ENCODE data around the gene MFSD11.
"Not testable (repeated sequence)": the region's sequence is repeated elsewhere in the genome, so short reads cannot be mapped to it uniquely, and the experiment has no call there.

Gene MFSD11

DNA sequence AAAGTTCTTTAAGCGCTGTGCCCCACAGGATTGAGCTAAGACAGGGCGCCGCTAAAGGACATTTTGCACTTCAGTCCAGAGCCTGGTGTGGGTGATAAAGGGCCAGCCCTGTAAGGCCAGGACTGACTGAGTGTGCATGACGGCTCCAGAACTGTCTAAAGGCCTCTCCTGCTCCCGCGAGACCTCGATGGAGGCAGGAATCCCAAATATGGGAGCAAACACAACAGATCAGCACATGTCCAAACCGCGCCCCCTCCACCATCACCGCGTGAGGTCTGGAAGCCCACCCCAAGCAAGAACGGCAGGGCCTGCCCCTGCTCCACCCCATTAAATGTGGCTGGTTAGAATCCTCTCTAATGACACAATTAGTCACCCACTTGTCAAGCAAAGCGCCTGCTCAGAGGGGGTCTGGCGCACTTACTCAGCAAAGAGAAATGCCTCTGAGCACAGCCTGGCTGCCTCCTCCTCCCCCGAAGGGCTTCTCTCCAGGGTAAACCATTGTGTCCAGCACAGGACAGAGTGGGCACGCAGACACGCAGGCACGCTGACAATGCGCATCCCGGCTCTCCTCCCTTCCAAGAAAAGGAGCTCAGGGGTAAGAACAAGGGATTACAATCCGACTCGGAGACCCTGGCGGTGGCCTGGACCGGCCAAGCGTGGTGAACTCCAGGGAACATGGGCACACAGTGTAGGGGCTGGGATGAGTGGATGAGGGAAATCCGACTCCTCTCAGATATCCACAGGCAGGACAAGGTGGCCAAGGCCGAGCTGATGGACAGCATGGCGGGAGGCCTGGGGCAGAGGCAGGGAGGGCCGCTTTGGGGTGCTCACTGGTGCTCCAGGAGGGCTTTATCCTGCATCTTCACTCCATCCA lies 28.6 kb upstream of the MFSD11 start:
- DNase-seq: no peak

DNA sequence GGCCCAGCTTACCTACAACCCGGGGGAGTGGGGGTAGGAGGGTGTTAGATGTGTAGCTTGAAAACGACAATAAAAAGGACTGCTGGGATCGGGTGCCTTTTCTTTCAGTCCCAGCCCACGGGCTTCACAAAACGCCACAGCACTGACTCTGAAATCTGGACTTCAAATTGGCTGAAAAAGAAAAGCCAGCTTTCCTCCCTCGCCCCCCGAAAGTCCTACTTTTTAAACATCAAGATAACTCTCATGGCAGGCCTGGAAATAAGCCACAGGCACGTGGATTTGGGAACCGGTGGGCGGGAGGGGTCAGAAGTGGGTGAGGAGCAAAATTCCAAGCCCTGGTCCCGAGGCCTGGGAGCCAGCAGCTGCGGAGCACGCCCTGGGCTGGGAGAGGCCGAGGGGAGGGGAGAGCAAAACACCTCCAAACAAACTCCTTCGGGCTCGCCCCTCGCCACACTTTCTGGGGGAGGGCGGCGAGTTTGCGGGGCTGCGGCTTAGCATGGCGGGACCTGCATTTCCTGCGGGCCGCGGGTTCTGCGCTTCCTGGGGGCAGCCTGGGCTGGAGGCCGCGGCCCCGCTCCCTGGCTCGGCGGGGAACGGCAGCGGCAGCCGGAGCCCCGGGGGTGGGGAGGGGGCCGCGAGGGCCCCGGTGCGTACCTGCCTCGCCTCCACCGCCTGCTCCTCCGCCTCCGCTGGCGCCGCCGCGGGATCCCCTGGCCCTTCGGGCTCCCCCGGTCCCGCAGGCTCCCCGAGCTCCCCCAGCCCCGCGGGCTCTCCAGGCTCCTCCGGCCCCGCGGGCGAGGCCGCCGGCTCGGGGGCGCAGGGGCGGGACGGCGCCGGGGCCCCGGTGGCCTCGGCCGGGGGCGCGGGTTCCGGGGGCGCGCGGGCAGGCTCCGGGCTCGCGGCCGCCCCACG lies 27.7 kb upstream of the MFSD11 start:
- not testable (repeated sequence) for DNase-seq

DNA sequence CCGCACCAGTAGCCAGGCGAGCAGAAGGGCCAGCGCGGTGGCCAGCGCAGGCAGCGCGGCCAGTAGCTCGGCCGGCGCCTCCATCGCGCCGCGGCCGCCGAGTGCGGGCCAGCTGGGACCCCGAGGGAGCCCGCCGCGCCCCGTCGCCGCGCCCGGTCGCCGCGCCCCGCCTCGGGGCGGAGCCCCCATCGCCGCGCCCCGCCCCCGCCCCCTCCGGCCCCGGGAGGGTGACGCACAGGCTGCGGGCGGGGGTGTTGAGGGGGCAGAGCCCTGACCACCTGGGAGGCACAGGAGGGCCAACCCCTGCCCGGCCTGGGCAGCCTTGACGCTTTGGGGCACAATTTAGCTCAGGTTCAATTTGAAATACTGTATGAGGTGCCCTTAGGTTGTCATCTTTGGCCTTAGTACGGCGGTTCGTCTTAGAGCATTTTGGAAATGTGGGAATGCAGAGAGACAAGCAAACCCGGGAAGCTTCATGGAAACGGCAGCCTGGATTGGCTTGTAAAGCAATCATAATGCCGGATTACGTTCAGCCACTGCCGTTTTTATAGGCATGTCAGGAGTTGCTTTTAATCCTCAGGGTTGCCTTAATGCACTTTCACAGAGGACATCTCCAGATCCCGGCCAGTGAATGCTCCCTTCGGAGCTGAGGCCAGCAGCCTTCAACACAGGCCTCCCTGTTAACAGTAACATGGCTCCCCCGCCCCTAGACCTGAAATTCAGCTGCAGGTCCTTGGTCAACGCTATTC lies 26.9 kb upstream of the MFSD11 start, which contains the start of gene MXRA7:
MXRA7 (minus strand) TSS at position 103 of the 749 bp plus-strand sequence; CDS start at position 84, 19 bp downstream.
- DNase-seq: peak; percentile 41

DNA sequence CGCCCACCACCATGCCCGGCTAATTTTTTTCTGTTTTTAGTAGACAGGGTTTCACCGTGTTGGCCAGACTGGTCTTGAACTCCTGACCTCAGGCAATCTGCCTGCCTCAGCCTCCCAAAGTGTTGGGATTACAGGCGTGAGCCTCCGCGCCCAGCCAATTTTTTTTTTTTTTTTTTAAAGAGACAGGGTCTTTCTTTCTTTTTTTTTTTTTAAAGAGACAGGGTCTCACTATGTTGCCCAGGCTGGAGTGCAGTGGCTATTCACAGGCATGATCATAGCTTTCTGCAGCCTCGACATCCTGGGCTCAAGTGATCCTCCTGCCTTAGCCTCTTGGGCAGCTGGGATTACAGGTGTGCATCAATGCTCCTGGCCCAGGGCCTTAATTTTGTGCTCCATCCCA lies 25.6 kb upstream of the MFSD11 start:
- DNase-seq: not testable (repeated sequence)

DNA sequence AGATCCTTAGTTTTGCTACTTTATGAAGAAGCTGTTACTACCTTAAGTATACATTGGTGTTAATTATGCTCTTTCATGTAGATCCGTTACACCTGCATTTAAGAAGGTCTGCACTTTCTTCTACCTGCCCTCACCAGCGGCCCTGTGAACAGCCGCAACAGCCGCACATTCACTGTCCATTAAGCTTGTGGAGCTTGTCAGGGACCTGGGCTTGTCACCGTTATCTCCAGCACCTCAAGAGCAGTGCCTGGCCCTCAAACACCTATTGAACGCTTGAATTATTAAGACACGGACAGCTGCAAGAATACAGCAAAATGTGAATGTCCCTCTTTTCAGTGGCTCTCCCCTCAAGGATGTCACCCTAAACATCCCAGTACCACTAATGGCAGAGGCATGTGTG lies 24.2 kb upstream of the MFSD11 start:
- DNase-seq: no peak

DNA sequence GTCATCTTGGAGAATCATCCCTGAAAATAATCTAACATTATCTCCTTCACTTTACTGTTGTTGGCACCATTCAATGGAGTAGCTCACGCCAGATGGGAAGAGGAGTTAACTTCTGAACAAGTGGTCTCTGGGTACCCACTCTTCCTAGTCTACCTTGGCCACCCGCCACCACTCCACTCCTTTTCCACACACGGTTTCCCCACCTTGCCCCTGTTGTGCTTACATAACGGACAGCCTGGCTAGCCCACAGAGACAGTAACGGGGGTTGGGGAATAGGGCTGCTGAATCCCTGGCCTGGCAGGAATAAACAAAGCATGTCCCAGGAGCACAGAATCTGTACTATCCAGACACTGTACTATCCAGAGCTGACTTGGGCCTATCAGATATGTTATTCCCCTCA lies 23.6 kb upstream of the MFSD11 start:
- DNase-seq: no peak

DNA sequence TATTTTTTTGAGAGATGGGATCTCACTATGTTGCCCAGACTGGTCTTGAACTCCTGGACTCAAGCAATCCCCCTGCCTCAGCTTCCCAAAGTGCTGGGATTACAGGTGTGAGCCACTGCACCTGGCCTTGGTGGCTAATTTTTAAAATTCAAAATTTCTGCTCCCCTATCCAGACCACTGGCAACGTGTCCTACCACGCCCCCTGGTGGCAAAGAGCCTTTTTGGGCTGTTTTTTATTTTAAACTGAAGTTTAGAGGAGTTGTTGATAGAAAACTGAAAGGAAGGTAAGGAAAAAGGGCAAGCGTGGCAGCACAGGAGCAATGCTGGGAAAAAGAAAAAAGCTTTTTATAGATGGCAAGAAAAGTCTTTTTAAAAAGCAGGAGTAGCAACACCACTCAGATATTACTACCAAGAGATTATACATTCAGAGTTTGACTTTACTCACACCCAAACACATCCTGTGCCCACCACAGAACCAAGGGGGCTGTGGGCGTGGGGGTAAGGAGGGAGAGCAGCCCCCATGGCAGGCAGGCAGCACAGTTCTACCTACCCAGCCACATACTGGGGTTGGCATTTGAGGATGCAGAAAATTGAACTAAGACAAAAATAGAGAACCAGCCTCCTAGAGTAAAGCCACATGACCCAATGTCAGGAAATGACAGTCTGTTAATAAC lies 23.0 kb upstream of the MFSD11 start:
- peak; percentile 56 for DNase-seq

DNA sequence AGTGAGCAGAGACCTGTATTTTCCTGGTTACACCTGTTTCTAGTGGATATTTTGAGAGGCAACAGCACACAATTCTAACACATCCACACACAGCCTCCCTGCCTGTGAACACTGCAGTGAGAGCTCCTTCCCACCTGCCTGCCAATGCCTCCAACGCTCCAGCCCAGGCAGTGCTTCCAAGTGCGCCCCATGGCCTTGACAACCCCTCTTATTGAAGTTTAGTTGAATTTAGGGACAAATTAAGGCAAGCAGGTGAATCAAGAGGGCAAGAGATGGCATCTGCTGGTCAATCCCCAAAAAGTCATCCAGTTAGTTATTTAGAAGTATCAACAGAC lies 22.5 kb upstream of the MFSD11 start:
- no peak for DNase-seq

DNA sequence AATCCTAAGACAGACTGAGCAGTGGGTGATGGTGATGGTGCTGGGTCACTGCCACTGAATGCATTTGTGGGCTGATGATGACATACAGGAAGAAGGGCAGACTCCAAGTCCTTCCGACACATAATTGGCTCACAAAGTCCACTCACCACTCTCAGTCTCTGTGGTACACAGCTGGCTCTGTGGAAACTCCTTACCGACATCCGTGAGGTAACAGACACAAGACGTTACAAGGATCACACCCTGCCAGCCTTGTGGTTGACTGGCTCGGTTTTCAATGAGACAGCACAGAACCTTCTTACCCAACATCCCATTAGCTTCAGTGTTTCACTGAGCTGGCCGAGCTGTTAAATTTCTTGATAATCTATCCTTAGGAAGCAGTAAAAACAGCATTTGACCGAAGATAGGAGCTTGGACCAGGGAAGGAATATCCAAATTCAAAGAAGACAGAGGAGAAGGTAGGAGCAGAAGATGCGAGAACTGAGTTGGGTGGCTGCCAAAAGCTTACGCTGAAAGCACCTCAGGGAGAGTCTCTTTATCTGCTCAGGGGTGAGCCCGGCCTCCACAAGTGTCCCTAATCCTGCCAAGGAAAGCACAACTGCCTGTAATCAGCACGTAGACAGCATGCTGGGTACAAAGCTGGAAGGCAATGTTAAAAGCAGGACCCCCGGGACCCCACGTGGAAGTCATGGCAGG lies 21.6 kb upstream of the MFSD11 start:
- DNase-seq: no peak

DNA sequence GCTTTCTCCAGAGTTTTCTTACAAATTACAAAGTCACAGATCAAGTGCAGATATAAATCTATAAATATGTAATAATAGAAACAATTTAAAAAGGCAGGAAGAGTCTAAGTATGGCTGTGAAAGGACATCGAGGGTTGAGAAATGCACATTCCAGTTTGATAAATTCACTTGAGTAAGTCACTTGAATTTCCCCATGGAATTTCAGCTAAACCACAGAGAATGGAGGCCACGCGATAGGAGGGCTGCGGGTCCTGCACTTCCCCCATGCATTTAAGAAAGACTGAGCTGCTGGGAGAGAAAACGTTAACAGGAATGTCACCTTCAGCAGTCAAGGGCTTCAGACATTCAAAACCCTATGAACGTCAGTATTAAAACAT lies 21.1 kb upstream of the MFSD11 start:
- DNase-seq: no peak

DNA sequence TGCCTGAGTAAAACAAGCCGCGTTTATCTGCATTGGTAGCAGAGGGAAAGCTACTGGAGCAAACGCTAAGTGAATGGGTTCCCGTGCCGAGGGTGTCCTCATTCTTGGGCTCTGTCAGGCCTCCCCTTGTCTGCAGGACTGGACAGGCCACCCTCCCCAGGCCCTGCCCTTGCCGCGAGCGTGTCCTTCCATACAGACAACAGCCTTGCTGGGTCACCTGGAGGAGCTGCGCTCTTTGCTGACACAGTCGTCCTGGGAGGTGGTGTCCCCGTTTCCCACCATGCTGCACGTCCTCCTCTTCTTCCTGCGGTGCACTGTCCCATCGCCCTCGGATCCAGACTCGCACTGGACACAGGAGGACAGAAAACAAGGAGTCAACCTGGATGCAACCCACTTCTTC lies 19.4 kb upstream of the MFSD11 start:
- DNase-seq: no peak

DNA sequence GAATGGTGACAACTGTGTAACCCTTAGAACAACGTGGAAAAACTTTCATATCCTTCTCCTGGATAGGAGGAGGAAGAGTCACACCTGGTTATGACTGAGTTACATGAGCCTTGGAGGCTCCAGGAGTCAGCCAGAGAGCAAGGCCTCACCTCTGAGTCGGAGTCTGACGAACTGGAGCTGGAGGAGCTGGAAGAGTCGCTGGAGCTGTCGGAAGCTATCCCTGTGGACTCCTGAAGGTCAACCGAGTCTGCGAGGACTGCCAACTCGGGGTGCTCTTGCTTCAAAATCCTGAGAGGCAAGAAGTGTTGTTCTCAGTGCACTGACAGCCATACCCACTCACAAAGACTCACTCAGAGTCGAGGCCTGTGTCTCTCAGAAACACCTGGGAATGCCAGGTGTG lies 17.7 kb upstream of the MFSD11 start:
- no peak for DNase-seq

DNA sequence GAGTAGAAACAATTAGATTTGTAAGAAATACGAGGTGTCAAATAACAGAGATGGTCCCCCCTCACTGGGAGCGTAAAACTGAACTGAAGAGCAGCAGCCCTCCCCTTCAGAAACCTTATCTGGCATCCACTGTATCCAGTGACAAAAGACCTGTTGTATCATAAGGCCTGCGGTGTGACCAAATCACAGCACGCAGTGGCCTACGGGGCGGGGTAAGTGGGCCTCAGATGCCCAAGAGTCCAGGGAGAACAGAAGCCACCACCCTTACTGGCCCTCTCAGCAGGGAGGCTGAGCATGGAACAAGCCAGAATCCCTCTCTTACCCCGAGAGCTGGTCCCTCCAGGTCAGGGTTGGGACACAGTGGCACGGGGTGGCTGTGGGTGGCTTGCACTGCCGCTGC lies 17.0 kb upstream of the MFSD11 start:
- DNase-seq: no peak

DNA sequence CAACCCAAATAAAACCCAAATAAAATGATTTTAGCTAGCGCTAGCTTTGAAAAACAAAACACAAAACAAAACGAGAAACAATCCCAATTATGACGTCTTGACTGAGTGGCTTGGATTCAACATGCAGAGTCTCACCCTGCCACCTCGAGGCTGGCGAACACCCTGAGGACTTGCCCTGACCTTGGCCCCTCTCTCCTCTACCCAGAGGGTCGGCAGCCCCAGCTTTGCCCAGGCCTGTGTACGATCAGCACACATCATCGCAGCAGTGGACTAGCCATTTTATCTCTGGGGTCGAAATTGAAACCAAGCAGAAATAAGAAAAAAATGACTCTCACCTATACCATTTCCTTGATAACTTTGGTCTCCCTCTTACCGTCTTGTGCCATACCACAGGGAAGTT lies 16.5 kb upstream of the MFSD11 start:
- no peak for DNase-seq

DNA sequence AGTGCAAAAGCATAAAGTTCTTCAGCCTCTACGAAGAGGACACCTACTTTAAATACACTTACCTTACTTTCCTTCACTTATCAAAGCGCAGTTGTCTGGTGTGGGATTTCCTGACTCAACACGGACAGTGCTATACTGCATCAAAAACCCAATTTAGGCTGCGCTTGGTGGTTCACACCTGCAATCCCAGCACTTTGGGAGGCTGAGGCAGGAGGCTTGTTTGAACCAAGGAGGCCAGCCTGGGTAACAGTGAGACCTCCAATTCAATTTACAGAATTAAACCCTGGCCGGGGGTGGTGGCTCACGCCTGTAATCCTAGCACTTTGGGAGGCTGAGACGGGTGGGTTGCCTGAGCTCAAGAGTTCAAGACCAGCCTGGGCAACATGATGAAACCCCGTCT lies 15.6 kb upstream of the MFSD11 start:
- no peak for DNase-seq

DNA sequence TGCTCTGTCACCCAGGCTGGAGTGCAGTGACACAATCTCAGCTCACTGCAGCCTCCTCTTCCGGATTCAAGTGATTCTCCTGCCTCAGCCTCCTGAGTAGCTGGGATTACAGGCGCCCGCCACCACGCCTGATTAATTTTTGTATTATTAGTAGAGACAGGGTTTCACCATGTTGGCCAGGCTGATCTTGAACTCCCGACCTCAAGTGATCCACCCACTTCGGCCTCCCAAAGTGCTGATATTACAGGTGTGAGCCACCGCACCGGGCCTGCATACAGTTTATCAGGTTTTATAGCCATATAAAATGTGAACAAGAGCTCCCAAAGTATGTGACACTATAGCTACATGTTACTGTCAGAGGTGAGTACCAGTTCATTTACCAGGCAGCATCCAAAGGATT lies 14.9 kb upstream of the MFSD11 start:
- DNase-seq: not testable (repeated sequence)

DNA sequence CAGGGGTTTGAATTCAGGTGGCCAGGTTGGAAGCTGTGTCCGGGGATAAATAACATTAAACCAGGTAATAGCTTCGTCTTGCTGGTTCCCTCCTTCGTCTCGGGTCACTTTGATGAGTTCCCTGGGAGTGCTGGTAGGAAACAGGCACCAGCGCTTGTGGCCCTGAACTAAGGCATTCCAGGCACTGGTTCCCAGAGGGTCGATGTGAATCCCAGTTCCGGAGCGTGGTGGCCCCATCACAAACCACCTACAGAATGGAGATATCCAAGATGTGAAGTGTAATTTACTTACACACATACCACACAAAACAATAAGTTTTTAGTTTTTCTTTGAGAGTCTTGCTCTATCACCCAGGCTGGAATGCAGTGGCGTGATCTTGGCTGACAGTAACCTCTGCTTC lies 14.1 kb upstream of the MFSD11 start:
- DNase-seq: no peak

DNA sequence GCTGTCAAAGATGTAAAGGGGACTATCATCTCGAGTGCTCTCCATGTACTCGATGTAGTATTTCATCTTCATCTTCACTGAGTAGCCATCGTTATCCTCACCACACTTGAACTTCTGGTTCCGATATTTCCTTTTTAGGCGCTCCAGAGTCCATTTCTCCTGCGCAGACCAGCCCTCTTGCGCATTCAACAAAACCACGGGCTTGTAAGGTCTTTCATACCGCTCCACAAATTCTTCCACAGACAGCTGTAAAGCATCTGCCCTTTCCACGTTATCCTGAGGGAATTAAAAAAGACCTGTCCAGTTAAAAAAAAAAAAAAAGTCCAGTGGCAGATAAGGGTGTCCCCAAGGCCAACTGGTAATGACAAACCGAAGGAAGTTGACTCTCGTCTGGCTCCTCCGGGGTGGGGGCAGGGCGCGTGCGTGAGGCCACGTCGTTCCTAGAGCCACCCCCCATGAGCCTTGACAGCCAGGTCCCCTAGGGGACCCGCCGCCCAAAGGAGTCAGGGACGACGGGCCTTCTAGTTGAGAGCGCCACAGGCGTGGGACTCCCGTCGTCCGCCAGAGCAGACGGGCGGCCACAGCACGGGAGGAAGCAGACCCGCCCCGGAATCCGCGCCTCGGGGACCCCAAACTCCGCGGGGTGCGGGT lies 12.2 kb upstream of the MFSD11 start:
- DNase-seq: peak; percentile 56

DNA sequence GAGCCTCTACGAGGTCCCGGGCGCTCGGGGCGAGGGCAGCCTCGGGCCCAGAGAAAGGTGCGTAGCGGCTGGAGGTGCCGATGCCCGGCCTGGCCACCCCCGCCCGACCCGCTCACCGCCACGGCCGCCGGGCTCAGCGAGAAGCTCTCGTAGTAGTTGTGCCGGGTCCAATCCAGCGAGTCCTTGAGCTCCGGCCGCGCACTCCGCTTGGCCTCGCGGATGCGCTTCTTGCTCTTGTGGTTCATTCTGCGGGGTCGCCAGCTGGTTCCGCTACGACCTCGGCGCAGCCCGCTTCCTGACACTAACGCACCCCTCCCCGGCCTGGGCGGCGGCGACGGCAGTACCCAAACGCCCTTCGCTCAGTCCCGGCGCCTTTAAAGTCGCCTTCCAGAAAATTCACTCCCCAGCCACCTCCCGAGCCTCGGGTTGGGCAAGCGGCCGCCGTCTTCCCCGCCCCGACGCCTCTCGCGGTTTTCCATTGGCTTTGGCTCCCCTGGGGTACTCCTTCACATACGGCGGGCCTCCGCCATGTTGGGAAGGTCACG lies 11.6 kb upstream of the MFSD11 start, which contains the start of gene JMJD6:
JMJD6 (minus strand) TSS at position 376 of the 545 bp plus-strand sequence; CDS start at position 245, 131 bp downstream.
- peak; percentile 91 for DNase-seq

DNA sequence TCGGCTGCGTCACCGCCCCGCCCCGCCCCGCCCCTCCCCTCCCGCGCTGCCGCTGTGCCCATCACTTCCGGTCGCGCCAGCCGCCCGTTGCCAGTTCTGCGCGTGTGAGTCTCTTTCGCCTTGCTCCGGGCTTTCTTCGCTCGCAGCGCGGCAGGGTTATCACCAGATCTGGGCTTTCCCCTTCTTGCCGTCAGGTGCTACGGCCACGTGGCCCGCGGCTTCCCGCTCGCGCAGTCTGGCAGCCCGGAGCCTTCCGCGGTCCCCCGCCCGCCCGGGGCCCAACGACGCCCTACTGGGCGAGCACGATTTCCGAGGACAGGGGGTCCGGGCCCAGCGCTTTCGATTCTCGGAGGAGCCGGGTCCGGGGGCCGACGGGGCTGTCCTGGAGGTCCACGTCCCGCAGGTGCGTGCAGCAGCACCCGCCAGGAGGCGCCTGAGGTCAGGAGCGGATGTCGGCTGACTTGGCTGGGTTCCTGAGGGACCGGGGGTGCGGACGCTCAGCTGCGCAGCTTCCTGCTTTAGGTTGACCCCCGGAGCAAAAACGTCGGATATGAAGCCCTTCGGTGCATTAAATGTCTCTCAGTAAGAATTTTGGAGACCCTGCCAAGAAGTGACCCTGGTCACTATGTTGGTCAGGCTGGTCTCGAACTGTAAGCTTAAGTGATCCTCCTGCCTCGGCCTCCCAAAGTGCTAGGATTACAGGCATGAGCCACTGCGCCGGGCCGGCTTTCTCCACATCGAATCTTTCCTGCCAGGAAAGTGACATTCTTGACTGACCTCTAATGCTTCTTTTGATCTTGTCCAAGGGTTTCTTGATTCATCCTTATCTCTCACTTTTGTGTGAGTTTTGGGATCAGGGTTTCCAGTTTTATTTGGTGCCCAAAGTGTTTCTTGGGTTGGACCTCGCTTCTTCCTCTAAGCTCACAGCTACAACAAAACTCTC lies 10.9 kb upstream of the MFSD11 start, which contains the start of gene METTL23:
METTL23 (plus strand) TSS at position 64 of the 943 bp plus-strand sequence. CDS start 2,872 bp downstream, outside the sequence.
- DNase-seq: peak; percentile 65

Measured in activated CD4-positive, alpha-beta T cell treated with anti-CD3 and anti-CD28 coated beads for 1 hour (primary cell).